Measurements from ENCODE around the gene DMD.

The DMD gene

DNA sequence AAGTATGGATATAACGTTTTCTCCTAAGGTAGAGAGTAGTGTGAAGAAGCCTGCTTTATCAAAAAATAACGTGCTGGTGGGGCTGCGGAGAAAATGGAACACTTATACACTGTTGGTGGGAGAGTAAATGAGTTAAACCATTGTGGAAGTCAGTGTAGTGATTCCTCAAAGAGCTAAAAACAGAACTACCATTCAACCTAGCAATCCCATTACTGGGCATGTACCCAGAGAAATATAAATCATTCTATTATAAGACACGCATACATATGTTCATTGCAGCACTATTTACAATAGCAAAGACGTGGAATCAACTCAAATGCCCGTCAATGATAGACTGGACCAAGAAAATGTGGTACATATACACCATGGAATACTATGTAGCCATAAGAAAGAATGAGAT, 196.4 kb downstream of the DMD start:
- DNase-seq = no peak

DNA sequence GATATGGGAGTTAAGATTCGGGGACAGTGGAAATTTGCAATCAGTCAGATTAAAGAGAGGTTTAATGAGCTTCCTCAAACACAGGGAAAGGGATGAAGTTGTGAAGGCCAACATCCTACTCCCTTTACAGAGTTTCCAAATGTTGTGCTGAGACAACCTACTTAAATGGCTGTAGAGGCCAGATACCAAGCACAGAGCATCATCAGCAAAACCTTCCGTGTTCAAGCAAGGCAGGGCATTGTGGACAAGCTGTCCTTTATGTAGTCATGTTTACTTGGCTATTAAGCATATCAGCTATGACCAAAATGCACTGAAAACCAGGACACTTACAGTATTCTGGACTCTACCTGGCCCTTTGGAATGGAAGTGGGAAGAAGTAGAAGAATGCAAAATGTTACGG, 197.3 kb downstream of the DMD start:
- DNase-seq = no peak

DNA sequence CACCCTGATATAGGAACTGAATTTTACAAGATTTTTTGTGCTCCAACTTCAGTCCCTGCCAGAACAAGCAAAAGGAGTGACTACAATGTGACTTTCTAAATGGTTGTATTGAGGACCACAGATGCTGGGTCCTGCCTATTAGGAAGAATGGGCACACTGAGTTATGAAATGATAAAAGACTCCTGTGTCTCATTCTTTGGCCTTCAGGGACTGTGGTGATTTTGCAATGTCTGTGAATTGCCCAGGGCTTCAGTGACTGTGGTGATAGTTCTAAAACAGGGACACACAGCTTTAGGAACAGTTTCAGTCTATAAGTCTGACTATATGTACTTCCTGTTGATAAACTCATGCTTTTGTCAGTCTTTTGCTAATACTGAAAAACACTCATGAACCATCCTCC, 210.2 kb downstream of the DMD start:
- DNase-seq = no peak

GRCh38 chrX:32998776-32999175, 212.6 kb downstream of the DMD start:
- DNase-seq = no peak

DNA sequence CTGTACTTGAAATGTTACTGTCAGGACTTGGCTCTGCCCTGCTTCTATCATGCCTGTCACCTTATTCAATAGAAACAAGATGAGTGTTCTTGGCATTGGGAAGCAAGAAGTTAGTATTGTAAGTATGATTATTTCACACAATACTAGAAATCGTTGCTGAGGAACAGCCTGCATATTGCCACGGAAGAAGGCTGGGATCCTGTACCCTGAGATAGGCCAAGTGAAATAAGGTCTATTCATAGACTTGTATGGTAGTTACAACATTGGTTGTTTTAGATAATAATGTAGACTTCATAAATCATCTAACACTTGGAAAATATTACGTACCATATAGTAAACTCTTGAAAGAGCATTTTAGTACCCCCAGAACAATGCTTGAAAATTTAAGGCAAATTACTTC, 215.9 kb downstream of the DMD start:
- DNase-seq = no peak

- no peak for DNase-seq
Measured at GRCh38 chrX:32987142-32987541, 224.2 kb downstream of the DMD start.

DNA sequence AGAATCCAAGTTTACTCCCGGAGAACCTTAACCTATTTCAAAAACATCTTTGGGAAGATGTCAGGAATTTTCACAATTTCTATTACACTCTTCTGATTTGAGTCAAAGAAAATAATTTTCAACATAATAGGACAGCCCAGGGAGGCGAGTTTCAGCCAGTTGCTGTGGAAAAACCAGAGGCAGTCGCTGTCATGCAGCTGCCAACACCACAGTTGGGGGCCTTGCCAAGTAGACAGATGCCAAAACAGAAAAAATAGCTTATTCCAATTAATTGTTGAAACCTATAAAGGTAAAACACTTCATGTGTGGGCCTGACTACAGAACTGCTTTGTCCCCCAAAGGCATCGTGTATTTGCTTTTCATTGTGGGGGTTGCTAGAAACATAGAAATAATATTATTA, 225.8 kb downstream of the DMD start:
- no peak for DNase-seq

DNA sequence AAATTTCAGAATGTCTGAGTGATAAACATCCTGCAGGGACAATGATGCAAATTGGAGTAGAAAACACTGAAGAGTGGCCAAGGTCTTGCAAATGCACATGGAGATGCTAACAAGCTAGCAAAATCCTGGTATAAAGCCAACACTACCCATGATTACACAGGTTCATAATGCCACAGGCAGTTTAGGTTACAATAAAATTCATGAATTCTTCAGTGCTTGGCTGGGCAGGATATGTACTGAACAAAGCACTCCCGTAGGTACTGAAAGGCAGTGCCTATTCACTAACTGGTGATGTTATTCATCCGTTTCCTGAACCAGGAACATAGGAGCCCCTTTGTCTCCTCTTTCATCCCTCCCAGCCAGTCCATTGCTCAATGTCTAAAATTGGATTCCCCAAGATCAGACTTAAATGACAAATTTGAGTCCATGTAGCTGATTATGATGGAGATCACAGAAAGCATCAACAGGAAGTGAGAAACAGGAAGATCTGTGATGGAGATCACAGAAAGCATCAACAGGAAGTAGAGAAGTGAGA, 244.5 kb downstream of the DMD start:
- DNase-seq = no peak

DNA sequence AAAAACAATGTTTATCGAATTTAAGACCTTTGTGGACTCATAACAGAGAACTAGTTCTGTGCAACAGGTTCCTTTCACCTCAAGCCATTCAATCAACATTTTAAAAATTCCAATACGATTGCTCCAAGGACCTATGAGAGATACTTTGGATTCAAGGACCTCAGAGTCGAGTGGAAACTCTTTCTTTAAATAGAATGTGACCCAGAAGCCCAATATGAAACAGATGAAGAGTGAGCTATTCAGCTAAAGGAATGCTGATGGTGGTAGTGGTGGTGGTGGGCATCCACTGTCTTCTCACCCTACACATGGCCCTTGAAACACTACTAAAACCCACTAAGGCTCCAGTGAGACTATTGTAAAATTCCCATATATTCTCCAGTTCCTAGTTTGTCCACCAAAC, 257.2 kb downstream of the DMD start:
- no peak for DNase-seq

DNA sequence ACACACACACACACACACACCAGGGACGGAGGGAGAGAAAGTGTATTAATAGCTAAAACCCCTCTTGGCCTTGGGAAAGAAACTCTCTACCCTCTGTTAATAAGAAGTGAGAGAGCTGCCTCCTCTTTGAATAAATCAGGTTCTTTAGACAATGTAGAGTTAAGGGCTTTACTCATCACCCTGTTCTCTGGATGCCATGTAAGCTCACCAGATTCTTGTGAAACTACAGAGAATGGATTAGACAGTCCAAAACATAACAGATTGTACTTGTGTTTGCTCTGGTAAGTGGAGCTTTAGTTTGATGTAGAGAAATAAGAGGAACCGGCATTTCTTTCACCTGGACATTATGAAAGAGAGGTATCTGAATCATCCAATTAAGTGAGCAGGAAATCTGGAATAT, 263.2 kb downstream of the DMD start:
- no peak for DNase-seq

DNA sequence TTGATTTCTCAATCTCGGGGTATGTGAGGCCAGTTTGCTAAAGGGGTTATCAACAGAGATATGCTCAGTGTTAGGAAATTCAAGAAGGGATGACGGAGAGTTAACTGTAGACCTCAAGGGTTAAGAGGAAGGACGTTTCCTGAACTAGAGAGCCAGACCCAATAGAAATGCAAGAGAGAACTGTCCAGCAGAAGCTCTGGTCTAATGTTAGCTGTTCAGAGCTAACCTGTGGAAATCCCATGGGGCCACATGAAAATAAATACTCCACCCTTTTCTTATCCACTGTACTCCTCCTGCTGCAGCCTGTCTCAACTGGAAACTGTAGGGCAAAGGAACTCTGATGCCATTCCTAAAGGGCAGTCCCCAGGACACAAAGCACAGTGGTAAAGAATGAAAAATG, 274.3 kb downstream of the DMD start:
- no peak for DNase-seq

GRCh38 chrX:32933548-32933947, 277.8 kb downstream of the DMD start:
- no peak for DNase-seq

- no peak for DNase-seq
Measured at GRCh38 chrX:32929040-32929439, 282.3 kb downstream of the DMD start.

GRCh38 chrX:32896088-32896487, 315.3 kb downstream of the DMD start:
- no peak for DNase-seq

- no peak for DNase-seq
Measured at GRCh38 chrX:32894679-32895078, 316.7 kb downstream of the DMD start.

DNA sequence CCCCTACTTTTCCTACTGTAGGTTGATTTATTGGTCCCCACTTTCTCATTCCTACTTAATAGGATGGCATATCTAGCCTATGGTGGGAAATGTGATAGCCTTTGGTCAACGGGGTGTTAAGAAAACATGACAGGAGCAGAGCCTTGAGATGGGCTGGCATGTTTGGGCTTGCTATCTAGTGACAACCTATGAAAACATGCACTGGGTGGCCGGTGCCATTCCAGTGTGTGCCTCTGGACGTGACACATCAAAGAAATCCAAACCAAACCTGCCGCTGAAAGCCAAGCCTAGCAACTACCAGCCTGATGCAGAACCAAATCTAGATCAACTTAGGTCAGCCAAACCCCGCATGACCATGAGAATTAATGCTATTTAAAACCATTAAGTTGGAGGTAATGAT, 317.6 kb downstream of the DMD start:
- DNase-seq = no peak

- no peak for DNase-seq
Measured at GRCh38 chrX:32877592-32877991, 333.8 kb downstream of the DMD start.

GRCh38 chrX:32874839-32875238, 336.5 kb downstream of the DMD start:
- no peak for DNase-seq

DNA sequence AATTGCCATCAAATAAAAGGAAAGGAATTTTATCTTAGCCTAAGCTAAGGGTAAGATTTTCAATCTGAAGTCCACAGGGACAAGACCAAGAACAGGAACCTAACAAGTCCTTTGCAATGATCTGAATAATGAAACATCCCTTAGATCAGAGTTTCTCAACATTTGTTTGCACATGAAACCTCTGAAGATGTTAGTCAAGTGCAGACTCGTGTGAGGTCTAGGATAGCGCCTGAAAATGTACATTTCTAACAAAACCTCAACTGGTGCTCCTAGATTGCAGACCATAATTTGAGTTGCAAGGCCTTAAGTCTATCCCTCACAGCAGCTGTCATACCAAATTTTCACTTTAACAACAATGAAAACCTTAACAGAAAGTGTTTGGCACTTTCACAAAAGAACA, 337.6 kb downstream of the DMD start:
- DNase-seq = no peak

- no peak for DNase-seq
Measured at GRCh38 chrX:32871636-32872035, 339.7 kb downstream of the DMD start.

DNA sequence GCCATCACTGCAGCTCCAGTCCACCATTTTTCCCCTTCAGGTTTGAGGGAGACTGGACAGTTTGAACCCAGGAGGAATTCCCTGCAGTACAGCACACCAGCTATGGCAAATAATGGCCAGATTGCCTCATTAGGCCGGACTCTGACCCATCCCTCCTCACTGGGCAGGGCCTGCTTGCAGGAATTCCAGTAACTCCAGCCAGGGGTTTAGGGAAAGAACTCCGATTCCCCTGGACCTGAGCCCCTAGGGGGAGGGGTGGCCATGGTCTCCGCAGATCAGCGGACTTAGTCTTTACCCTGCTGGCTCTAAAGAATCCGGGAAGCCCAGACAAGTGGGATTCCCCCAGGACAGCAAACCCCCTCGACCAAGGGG, 342.8 kb downstream of the DMD start:
- no peak for DNase-seq

GRCh38 chrX:32867781-32868523, 343.4 kb downstream of the DMD start:
- no peak for DNase-seq

GRCh38 chrX:32852203-32852602, 359.1 kb downstream of the DMD start:
- no peak for DNase-seq

DNA sequence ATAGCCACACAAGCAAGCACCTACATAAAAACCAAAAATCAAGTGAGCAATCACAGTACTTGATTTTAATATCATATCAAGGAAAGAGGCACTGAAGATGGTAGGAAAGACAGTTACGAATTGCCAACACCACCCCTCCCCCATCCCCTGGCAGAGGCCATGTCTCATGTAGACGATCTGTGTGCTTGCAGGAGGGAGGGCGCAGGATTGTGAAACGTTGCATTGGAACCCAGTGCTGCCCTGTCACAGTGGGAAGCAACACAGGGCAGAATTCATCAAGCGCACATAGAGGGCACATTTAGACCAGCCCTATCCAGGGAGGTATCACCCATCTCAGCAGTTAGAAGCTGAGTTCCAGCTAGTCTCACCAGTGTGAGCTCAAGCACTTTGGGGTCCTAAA, 359.8 kb downstream of the DMD start:
- no peak for DNase-seq

GRCh38 chrX:32847921-32848320, 363.4 kb downstream of the DMD start:
- DNase-seq = no peak
